HG03039 (cell line): ENCODE measurements around the gene LPAR4.
"Not testable (repeated sequence)": the region's sequence is repeated elsewhere in the genome, so short reads cannot be mapped to it uniquely, and the experiment has no call there.

Source experiments
- ATAC-seq: cut with Tn5 transposase; IDR thresholded peaks from one replicate; pipeline ENCODE4 v1.9.1; 2021; ENCODE audit warnings: mild to moderate bottlenecking, moderate library complexity; ENCODE audit not compliant: unreplicated experiment

The LPAR4 gene, protein sequence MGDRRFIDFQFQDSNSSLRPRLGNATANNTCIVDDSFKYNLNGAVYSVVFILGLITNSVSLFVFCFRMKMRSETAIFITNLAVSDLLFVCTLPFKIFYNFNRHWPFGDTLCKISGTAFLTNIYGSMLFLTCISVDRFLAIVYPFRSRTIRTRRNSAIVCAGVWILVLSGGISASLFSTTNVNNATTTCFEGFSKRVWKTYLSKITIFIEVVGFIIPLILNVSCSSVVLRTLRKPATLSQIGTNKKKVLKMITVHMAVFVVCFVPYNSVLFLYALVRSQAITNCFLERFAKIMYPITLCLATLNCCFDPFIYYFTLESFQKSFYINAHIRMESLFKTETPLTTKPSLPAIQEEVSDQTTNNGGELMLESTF

DNA sequence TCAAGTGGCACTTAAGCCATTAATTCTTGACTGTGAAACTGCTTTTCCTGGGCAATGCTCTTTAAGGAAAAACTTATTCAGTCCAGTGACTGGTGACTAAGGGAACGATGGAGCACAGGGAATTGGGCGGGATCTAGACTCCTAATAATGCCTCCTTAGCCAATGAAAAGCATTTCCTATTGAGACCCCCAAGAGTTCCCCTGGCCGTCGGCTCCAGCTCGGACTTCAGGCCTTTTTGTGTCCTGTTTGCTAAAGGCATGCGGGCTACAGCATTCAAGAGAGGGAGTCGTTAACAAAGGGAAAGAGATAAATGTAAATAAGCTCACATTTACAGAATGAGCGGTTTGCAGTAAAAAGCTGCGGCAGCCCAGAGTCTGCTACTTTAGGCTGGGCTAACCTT lies at the start of gene LPAR4:
Gene LPAR4, plus strand, starts transcription at position 232 of the 400 bp plus-strand sequence. CDS start 7,150 bp downstream, outside the sequence.
- ATAC-seq: no peak

- no peak for ATAC-seq
Observed at GRCh38 chrX:78706071-78706470, 41.4 kb upstream of the LPAR4 start.

DNA sequence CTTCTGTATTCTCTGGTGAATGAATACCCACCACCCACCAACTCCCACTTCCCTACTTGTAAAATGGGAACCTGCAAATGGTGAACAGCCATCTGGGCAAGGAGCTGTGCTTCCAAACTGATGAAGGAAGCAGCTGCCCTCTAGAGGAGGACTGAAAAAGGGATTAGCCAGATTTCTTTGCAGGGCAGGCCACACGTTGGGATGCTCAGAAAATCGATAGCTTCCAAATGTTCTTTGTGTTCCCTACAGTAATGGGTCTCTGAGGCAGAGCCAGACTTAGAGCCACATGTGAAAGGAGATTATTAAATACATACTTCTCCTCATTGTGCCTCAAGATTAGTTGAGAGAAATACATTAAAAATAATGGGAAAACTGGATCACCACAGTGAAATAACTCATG lies 39.3 kb upstream of the LPAR4 start:
- ATAC-seq: no peak

GRCh38 chrX:78708816-78709215 lies 38.7 kb upstream of the LPAR4 start:
- no peak for ATAC-seq

GRCh38 chrX:78710171-78710570 lies 37.3 kb upstream of the LPAR4 start:
- no peak for ATAC-seq

DNA sequence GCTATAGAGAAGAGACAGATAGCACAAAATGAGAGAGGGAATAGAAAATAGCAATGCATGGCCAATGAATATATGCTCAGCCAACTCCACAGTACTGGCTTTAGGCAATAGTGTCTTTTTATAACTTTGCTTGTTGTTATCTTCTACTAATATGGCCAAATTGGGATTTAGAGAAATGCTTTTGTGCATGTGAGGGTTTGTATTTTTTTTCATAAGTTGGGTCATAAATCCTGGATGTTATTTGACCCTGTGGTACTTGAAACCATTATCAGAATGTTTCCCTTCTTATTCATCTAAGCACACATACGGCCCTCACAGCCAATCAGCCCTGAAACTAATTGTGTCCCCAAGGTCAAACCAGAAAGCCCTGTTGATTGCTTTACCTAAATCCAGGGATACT lies 35.2 kb upstream of the LPAR4 start:
- no peak for ATAC-seq

- no peak for ATAC-seq
Observed at GRCh38 chrX:78725287-78725686, 22.2 kb upstream of the LPAR4 start.

GRCh38 chrX:78746496-78746895 lies 1.0 kb upstream of the LPAR4 start:
- ATAC-seq: no peak

GRCh38 chrX:78747971-78748370 lies 451 bp downstream of the LPAR4 start:
- ATAC-seq: no peak

- ATAC-seq: no peak
Observed at GRCh38 chrX:78748846-78749245, 1.3 kb downstream of the LPAR4 start.

- no peak for ATAC-seq
Observed at GRCh38 chrX:78753571-78753970, 6.1 kb downstream of the LPAR4 start.

- peak; percentile 84 for ATAC-seq
Observed at GRCh38 chrX:78754917-78755316, 7.4 kb downstream of the LPAR4 start.

GRCh38 chrX:78759081-78759480 lies 11.6 kb downstream of the LPAR4 start:
- ATAC-seq: no peak

DNA sequence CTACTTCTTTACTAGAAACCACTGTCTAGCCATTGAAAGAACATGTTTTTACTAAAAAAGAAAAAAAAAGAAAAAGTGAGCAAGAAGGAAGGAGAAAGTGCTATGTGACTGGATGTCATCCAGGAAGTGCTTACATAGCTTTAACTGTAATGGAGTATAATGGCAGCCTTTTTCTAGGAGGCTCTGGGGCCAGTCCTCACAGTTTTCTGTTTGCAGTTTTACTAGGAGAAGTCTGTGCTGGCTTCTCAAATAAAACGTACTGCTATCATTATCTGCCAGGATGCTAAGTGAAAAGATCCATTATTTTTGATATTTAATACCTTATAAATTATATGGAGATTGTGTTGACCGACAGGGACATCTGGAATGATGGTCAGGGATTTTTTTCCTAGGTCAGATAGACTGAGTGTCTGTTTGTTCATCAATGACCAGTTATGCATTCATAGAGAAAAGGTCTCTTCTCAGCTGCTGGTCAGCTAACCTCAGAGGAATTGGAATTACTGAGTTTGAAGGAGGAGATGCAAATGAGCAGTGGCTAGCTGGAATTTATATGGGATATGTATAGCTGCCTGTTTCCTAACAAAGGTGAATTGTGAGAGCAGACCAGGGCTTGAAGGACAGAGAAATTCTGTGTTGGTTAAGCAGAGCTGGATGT lies 21.7 kb downstream of the LPAR4 start:
- no peak for ATAC-seq

- no peak for ATAC-seq
Observed at GRCh38 chrX:78769946-78770345, 22.4 kb downstream of the LPAR4 start.

DNA sequence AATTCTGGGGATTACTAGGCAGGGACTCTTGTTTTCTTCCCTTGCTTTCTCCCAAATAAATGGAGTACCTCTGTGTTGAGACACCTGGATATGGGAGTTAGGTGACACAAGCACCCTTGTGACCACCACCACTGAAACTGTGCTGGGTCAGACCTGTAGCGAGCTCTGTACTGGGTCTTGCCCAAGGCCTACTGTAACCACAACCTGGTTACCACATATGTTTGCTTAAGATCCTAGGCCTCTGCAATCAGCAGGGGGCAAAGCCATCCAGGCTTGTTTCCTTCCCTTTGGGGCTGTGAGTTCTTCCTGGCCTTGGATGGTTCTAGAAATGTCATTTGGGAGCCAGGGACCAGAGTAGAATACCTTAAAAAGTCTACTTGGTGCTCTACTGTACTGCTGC lies 49.4 kb downstream of the LPAR4 start:
- ATAC-seq: no peak

DNA sequence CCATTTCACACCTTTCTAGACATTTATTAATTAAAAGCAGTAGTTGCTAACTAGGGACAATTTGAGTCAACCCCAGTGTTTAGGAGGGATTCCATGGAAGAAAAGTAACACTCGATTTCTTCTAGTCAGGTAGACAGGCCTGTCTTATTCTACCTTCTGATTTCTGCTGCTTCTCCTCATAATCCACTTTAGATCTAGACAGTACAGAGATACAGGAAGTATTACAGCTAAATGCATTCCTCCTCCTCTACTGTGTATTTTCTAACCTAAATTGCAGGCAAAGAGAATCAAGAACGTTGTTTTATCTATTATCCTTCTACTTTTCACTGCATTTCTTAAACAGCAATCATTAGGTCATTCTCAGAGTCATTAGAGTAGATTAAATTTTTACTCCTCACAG lies 52.6 kb downstream of the LPAR4 start:
- ATAC-seq: no peak

GRCh38 chrX:78800694-78801093 lies 53.2 kb downstream of the LPAR4 start:
- ATAC-seq: no peak

DNA sequence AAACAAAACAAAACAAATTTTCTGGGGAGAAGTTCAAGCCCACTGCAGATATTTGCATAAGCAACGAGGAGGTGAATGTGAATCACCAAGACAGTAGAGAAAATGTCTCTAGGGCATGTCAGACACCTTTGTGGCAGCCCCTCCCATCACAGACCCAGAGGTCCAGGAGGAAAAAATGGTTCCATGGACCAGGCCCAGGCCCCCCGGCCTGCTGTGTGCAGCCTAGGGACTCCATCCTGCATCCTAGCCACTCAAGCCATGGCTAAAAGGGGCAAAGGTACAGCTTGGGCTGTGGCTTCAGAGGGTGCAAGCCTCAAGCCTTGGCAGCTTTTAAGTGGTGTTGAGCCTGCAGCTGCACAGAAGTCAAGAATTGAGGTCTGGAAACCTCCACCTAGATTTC lies 54.0 kb downstream of the LPAR4 start:
- no peak for ATAC-seq

- not testable (repeated sequence) for ATAC-seq
Observed at GRCh38 chrX:78802526-78802925, 55.0 kb downstream of the LPAR4 start.
